Calu3 (cell line): Measurements from ENCODE around the gene C16orf87. TPM values are rescaled to one million over a fixed set of nuclear protein-coding genes. Genes with fewer than 3 reads are reported as not detected.

Source experiments
- BruUV-seq: library from RNA; stranded (reverse); fragments of 400-500 nt; replicated peaks from 2 replicates; lab custom pipeline; 2021; lab: Mats Ljungman, UMichigan
- CTCF ChIA-PET: fragments of 300-600 bp; sonication (Branson Sonifier 250); formaldehyde crosslinking; loops from one replicate; lab custom pipeline; 2022; ENCODE audit warnings: antibody characterized with exemption; lab: Charles Lee
- DNase-seq: peaks from one replicate; pipeline ENCODE4 v3.0.0; 2022
- H3K27ac Mint-ChIP-seq: one replicate; pipeline ENCODE4 v1.8.0; 2022; ENCODE audit warnings: mixed read lengths; ENCODE audit not compliant: unreplicated experiment
- H3K27me3 Mint-ChIP-seq: one replicate; pipeline ENCODE4 v1.8.0; 2022; ENCODE audit warnings: mixed read lengths; ENCODE audit not compliant: unreplicated experiment
- H3K36me3 Mint-ChIP-seq: one replicate; pipeline ENCODE4 v1.8.0; 2022; ENCODE audit warnings: mild to moderate bottlenecking, moderate library complexity, mixed read lengths; ENCODE audit not compliant: insufficient read depth, unreplicated experiment
- H3K4me1 Mint-ChIP-seq: one replicate; pipeline ENCODE4 v1.8.0; 2022; ENCODE audit warnings: mild to moderate bottlenecking, low read depth, mixed read lengths; ENCODE audit not compliant: unreplicated experiment
- H3K4me3 Mint-ChIP-seq: one replicate; pipeline ENCODE4 v1.8.0; 2022; ENCODE audit warnings: mild to moderate bottlenecking, low read depth, moderate library complexity, mixed read lengths; ENCODE audit not compliant: unreplicated experiment
- H3K9me3 Mint-ChIP-seq: one replicate; pipeline ENCODE4 v1.8.0; 2022; ENCODE audit warnings: low read depth, mixed read lengths; ENCODE audit not compliant: unreplicated experiment
- intact Hi-C: fragments of 100-400 bp; cut with micrococcal nuclease; formaldehyde crosslinking; loops from one replicate; pipeline ENCODE4 v1.10.0; 2022; ENCODE audit not compliant: unreplicated experiment
- total RNA-seq: library from RNA; stranded (reverse); gene quantifications from 2 replicates; pipeline ENCODE4 v1.2.3, GENCODE V29; 2022
- TF ChIP-seq, protein P1 (sequence below): fragments of 200-600 bp; IDR thresholded peaks from one replicate; pipeline ENCODE4 v1.8.0; 2022; ENCODE audit warnings: antibody characterized with exemption; ENCODE audit not compliant: unreplicated experiment

Gene C16orf87
- total RNA-seq, 1 experiment from 2014 or later: 11.6 TPM

DNA sequence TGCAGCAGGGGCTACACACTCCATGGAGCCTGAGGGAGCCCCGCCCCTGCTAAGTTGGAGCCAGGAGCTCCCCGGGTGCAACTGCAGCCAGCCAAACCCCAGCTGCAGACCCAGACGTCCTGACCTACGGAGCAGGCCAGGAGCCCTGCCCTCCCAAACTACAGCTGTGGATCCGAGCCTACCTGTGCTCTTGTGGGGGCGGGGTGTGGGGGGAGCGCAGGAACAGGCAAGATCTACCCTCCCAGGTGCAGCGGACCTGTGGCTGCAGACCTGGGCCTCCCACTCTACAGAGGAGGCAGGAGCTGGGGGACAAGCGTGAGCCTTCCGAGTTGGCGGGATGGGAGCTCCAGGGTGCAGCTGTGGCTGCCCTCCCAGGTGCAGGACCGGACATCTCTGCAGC is 53.2 kb downstream of the C16orf87 start:
- CTCF ChIA-PET: no interaction called here
- H3K27ac Mint-ChIP-seq: no peak overlapping the region
- H3K4me1 Mint-ChIP-seq: no peaks in the 10 kb centered on the region
- H3K27me3 Mint-ChIP-seq: no peaks in the 10 kb centered on the region
- H3K9me3 Mint-ChIP-seq: no peaks in the 10 kb centered on the region
- H3K36me3 Mint-ChIP-seq: no peaks in the 10 kb centered on the region
- intact Hi-C loops: no loop called here
- no TSS peak for BruUV-seq
- no peak for DNase-seq
- H3K4me3 Mint-ChIP-seq: no peak overlapping the region
- TF ChIP-seq, protein P1, sequence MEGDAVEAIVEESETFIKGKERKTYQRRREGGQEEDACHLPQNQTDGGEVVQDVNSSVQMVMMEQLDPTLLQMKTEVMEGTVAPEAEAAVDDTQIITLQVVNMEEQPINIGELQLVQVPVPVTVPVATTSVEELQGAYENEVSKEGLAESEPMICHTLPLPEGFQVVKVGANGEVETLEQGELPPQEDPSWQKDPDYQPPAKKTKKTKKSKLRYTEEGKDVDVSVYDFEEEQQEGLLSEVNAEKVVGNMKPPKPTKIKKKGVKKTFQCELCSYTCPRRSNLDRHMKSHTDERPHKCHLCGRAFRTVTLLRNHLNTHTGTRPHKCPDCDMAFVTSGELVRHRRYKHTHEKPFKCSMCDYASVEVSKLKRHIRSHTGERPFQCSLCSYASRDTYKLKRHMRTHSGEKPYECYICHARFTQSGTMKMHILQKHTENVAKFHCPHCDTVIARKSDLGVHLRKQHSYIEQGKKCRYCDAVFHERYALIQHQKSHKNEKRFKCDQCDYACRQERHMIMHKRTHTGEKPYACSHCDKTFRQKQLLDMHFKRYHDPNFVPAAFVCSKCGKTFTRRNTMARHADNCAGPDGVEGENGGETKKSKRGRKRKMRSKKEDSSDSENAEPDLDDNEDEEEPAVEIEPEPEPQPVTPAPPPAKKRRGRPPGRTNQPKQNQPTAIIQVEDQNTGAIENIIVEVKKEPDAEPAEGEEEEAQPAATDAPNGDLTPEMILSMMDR: no peak

DNA sequence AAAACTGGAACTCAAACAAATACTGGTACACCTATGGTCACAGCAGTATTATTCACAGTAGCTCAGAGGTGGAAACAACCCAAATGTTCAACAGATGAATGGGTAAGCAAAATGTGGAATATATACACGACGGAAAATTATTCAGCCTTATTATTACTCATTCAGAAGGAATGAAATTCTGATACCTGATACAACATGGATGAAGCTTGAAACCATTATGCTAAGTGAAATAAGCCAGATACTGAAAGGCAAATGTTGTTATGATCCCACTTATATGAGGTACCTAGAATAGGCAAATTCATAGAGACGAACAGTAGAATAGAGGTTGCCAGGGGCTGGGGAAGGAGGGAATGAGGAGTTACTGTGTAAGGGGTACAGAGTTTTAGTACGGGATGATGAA is 55.8 kb downstream of the C16orf87 start:
- DNase-seq: no peak

DNA sequence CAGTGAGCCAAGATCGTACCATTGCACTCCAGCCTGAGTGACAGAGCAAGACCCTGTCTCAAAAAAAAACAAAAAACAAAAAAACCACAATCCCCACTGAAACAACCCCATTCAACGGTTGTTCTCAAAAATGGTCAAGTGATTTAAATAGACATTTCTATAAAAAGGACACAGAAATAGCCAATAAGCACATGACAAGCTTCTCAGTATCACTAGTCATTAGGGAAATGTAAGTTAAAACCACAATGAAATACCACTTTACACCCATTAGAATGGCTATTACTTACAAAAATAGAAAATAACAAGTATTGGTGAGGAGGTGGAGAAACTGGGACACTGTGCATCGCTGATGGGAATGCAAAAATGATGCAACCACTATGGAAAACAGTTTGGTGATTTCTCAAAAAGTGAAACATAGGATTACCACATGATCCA is 56.2 kb downstream of the C16orf87 start:
- H3K36me3 Mint-ChIP-seq: no peaks in the 10 kb centered on the region
- BruUV-seq: no TSS peak
- H3K27ac Mint-ChIP-seq: no peak overlapping the region
- CTCF ChIA-PET: interaction anchor here (0.6 to 0.7 kb wide), 2 partner anchors 13 kb away, joined by 3 read pairs; no protein-coding TSS in a partner anchor
- H3K4me3 Mint-ChIP-seq: no peak overlapping the region
- H3K4me1 Mint-ChIP-seq: no peaks in the 10 kb centered on the region
- DNase-seq: no peak
- H3K9me3 Mint-ChIP-seq: no peaks in the 10 kb centered on the region
- TF ChIP-seq, protein P1: no peak
- no peaks in the 10 kb centered on the region for H3K27me3 Mint-ChIP-seq
- intact Hi-C loops: no loop called here

More for the DNA sequence above, 55.8 kb downstream of the C16orf87 start:
- BruUV-seq: no TSS peak
- Mint-ChIP-seq H3K27ac (no peak overlapping the region), H3K27me3 (no peaks in the 10 kb centered on the region), H3K9me3 (no peaks in the 10 kb centered on the region), H3K4me1 (no peaks in the 10 kb centered on the region), H3K36me3 (no peaks in the 10 kb centered on the region), H3K4me3 (no peak overlapping the region)
- TF ChIP-seq, protein P1: no peak
- CTCF ChIA-PET: interaction anchor here (0.6 to 0.7 kb wide), 2 partner anchors 12 to 13 kb away, joined by 3 read pairs; no protein-coding TSS in a partner anchor
- intact Hi-C loops: no loop called here

DNA sequence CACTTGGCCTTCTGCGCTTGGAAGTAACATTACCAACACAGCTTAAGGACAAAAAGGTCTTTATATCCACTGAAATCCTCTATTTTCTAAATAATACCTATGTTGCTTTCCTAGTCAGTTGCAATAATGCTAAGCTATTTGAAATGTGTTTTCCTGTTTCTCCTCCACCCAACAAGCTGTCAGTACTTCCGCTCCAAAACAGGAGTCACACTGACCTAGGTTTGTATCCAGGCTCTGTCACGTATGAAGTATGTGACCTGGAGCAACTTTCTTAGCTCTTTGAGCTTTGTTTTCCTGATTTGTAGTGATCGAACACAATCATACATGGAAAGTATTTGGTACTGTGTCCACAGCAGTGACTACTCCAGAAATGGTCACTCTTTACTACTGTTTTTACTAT is 58.5 kb downstream of the C16orf87 start:
- CTCF ChIA-PET: interaction anchor here (0.7 kb wide), 1 partner anchor 742 kb away, joined by 3 read pairs; no protein-coding TSS in a partner anchor
- Mint-ChIP-seq H3K4me1 (no peaks in the 10 kb centered on the region), H3K36me3 (no peaks in the 10 kb centered on the region), H3K27me3 (no peaks in the 10 kb centered on the region), H3K4me3 (no peak overlapping the region), H3K9me3 (no peaks in the 10 kb centered on the region), H3K27ac (no peak overlapping the region)
- intact Hi-C loops: no loop called here
- TF ChIP-seq, protein P1: no peak
- BruUV-seq: no TSS peak
- no peak for DNase-seq
